CD4-positive, alpha-beta T cell (primary cell): ENCODE measurements around the gene CFL1. TPM values are rescaled to one million over a fixed set of nuclear protein-coding genes. Genes with fewer than 3 reads are reported as not detected.
"Not testable (repeated sequence)": the region's sequence is repeated elsewhere in the genome, so short reads cannot be mapped to it uniquely, and the experiment has no call there.

Experiments
- ATAC-seq: fragments of 200-7000 bp; cut with Tn5 transposase; one replicate; pipeline ENCODE4 v1.10.0; 2022; ENCODE audit warnings: mild to moderate bottlenecking; ENCODE audit not compliant: poor library complexity
- CTCF ChIA-PET: fragments of 350-600 bp; sonication (Branson Sonifier 250); formaldehyde crosslinking; loops from one replicate; lab custom pipeline; 2021; ENCODE audit warnings: antibody characterized with exemption, inconsistent platforms; lab: Charles Lee
- POLR2A ChIA-PET: fragments of 350-600 bp; sonication (Branson Sonifier 250); formaldehyde crosslinking; loops from one replicate; lab custom pipeline; 2021; ENCODE audit warnings: antibody characterized with exemption, inconsistent platforms; lab: Charles Lee
- DNase-seq, 14 experiments: peaks; one replicate each; pipeline ENCODE4 v3.0.0-alpha.2; 2013 to 2020; ENCODE audit warnings: mixed read lengths in 2 of 14
- H3K27ac ChIP-seq, 2 donors: one replicate each; pipeline versions ENCODE4 v1.5.1 to v1.7.0; 2013; ENCODE audit warnings: low read length in 2 of 2, low read depth in 1 of 2, mild to moderate bottlenecking in 1 of 2
- H3K27me3 ChIP-seq, 2 experiments: 1 replicate in 1 of 2; 2 replicates in 1 of 2; pipeline versions ENCODE4 v1.6.1 to v1.7.0; 2013; ENCODE audit warnings: low read length in 2 of 2, control low read depth in 1 of 2, mild to moderate bottlenecking in 1 of 2, moderate library complexity in 1 of 2; ENCODE audit not compliant: insufficient read depth in 2 of 2, control insufficient read depth in 1 of 2
- H3K36me3 ChIP-seq: one replicate; pipeline ENCODE4 v1.6.1; 2013; ENCODE audit warnings: low read length, control low read depth; ENCODE audit not compliant: insufficient read depth
- H3K4me1 ChIP-seq: one replicate; pipeline ENCODE4 v1.6.1; 2013; ENCODE audit warnings: low read length, control low read depth; ENCODE audit not compliant: insufficient read depth
- H3K4me3 ChIP-seq: one replicate; pipeline ENCODE4 v1.5.1; 2013; ENCODE audit warnings: mild to moderate bottlenecking, low read length, moderate library complexity
- H3K9me3 ChIP-seq, 2 experiments: 1 replicate in 1 of 2; 2 replicates in 1 of 2; pipeline versions ENCODE4 v1.6.1 to v1.7.0; 2013; ENCODE audit warnings: low read length in 2 of 2, mild to moderate bottlenecking in 2 of 2, control low read depth in 1 of 2, moderate library complexity in 1 of 2; ENCODE audit not compliant: control insufficient read depth in 1 of 2, insufficient read depth in 1 of 2
- H3K27ac Mint-ChIP-seq: one replicate; pipeline ENCODE4 v1.8.0; 2020; ENCODE audit warnings: mixed read lengths
- H3K27me3 Mint-ChIP-seq: one replicate; pipeline ENCODE4 v1.8.0; 2021; ENCODE audit warnings: mixed read lengths
- H3K36me3 Mint-ChIP-seq: one replicate; pipeline ENCODE4 v1.8.0; 2021; ENCODE audit warnings: low read depth, mixed read lengths
- H3K4me1 Mint-ChIP-seq: one replicate; pipeline ENCODE4 v1.8.0; 2021; ENCODE audit warnings: low read depth, mixed read lengths
- H3K4me3 Mint-ChIP-seq: one replicate; pipeline ENCODE4 v1.8.0; 2020; ENCODE audit warnings: mild to moderate bottlenecking, mixed read lengths
- H3K9me3 Mint-ChIP-seq: one replicate; pipeline ENCODE4 v1.8.0; 2020; ENCODE audit warnings: mixed read lengths
- CTCF ChIP-seq: fragments of 200-600 bp; IDR thresholded peaks from one replicate; pipeline ENCODE4 v1.8.0; 2022; ENCODE audit warnings: antibody characterized with exemption, mild to moderate bottlenecking
- intact Hi-C, 2 experiments: fragments of 100-400 bp; cut with DNase I in 1 of 2; cut with micrococcal nuclease in 1 of 2; formaldehyde crosslinking; loops; one replicate each; pipeline versions ENCODE4 v1.15.1 to v1.9.0; 2023 to 2025; cut with DNase I, micrococcal nuclease
- total RNA-seq, 174 experiments: library from RNA in 2 of 174; stranded (reverse) in 2 of 174; gene quantifications; one replicate each; pipeline ENCODE4 v1.2.3 and lab custom pipeline; 2021 to 2026

Gene CFL1
- total RNA-seq, 2 experiments from 2014 or later = 322 to 331 TPM

- no peaks in the 10 kb centered on the region for H3K36me3 Mint-ChIP-seq
- H3K27ac Mint-ChIP-seq = no peak overlapping the region
- Histone ChIP-seq H3K4me1 (no peaks in the 10 kb centered on the region), H3K27me3 (no peaks in the 10 kb centered on the region), H3K27ac (no peak overlapping the region), H3K4me3 (no peak overlapping the region), H3K9me3 (no peaks in the 10 kb centered on the region), H3K36me3 (no peaks in the 10 kb centered on the region)
- H3K9me3 Mint-ChIP-seq = no peaks in the 10 kb centered on the region
- intact Hi-C loops = no loop called here
- TF ChIP-seq CTCF = no peak
- DNase-seq (no peak), ATAC-seq (no peak)
- no peaks in the 10 kb centered on the region for H3K27me3 Mint-ChIP-seq
- H3K4me3 Mint-ChIP-seq = no peak overlapping the region
- no peaks in the 10 kb centered on the region for H3K4me1 Mint-ChIP-seq
- ChIA-PET POLR2A (no interaction called here), CTCF (no interaction called here)
These were observed 15.8 kb downstream of the CFL1 start for GRCh38 chr11:65842144-65842543.

DNA sequence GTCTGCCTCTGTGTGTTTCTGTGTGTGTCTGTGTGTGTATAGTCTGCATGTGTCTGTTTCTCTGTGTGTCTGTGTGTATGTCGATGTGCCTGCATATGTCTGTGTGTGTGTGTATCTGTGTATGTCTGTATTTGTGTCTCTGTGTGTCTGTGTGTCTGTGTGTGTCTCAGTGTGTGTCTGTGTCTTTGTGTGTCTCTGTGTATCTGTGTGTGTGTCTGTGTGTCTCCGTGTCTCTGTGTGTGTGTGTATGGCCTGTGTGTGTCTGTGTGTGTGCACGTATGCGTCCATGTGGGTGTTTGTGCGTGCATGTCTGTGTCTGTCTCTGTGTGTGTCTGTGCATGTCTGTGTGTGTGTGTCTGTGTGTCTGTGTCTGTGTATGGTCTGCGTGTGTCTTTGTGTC lies 23.8 kb downstream of the CFL1 start:
- Histone ChIP-seq H3K9me3 (no peaks in the 10 kb centered on the region), H3K4me3 (peak overlapping the region; percentile 76), H3K27ac (no peak overlapping the region), H3K36me3 (no peaks in the 10 kb centered on the region), H3K27me3 (no peaks in the 10 kb centered on the region), H3K4me1 (peaks cover 24% of the 10 kb centered on the region)
- ATAC-seq (peak; percentile 8), DNase-seq (peak in 1 of 14 experiments; percentile 13)
- H3K4me3 Mint-ChIP-seq = no peak overlapping the region
- POLR2A ChIA-PET = interaction anchor here (0.9 to 2.2 kb wide), 7 partner anchors 16 to 122 kb away, joined by 3 to 20 read pairs (median 8); partner anchors contain the start of genes CCDC85B, FIBP, KAT5 and MUS81
- no peaks in the 10 kb centered on the region for H3K36me3 Mint-ChIP-seq
- no peak for TF ChIP-seq CTCF
- peaks cover 6% of the 10 kb centered on the region for H3K4me1 Mint-ChIP-seq
- no peaks in the 10 kb centered on the region for H3K9me3 Mint-ChIP-seq
- no peaks in the 10 kb centered on the region for H3K27me3 Mint-ChIP-seq
- H3K27ac Mint-ChIP-seq = no peak overlapping the region
- intact Hi-C loops = no loop called here
- CTCF ChIA-PET = interaction anchor here (1.3 to 2.7 kb wide), 5 partner anchors 16 to 122 kb away, joined by 3 to 12 read pairs (median 4); partner anchors contain the start of genes CCDC85B, KAT5 and MUS81

GRCh38 chr11:65833297-65834030 lies 24.5 kb downstream of the CFL1 start, which contains the start of gene SNX32:
TSS of gene SNX32 (plus strand) at chr11:65833963. CDS start at chr11:65834066, 103 bp downstream.
- CTCF ChIA-PET = interaction anchor here (1.3 to 2.7 kb wide), 7 partner anchors 15 to 128 kb away, joined by 3 to 12 read pairs (median 4); partner anchors contain the start of genes CCDC85B, KAT5 and MUS81
- ATAC-seq = peak; percentile 100
- H3K36me3 ChIP-seq = no peaks in the 10 kb centered on the region
- H3K4me1 Mint-ChIP-seq = peaks cover 6% of the 10 kb centered on the region
- no peak within 1 kb of the TSS for H3K27ac Mint-ChIP-seq
- DNase-seq = peak; percentile 88 to 97 (median 93)
- H3K36me3 Mint-ChIP-seq = no peaks in the 10 kb centered on the region
- H3K4me3 Mint-ChIP-seq = no peak within 1 kb of the TSS
- H3K27me3 ChIP-seq = no peaks in the 10 kb centered on the region
- H3K9me3 ChIP-seq = no peaks in the 10 kb centered on the region
- H3K4me3 ChIP-seq = peak within 1 kb of the TSS; percentile 76
- POLR2A ChIA-PET = interaction anchor here (0.9 to 2.2 kb wide), 10 partner anchors 17 to 219 kb away, joined by 3 to 20 read pairs (median 6); partner anchors contain the start of genes CCDC85B, FIBP, KAT5 and MUS81
- TF ChIP-seq CTCF = no peak
- intact Hi-C loops = loop anchor here in 1 of 2 experiments (2.0 kb wide), 1 partner anchor 23 kb away; no protein-coding TSS in a partner anchor
- H3K9me3 Mint-ChIP-seq = no peaks in the 10 kb centered on the region
- peak within 1 kb of the TSS; percentile 18 to 31 for H3K27ac ChIP-seq
- H3K4me1 ChIP-seq = peaks cover 24% of the 10 kb centered on the region
- no peaks in the 10 kb centered on the region for H3K27me3 Mint-ChIP-seq

- not testable (repeated sequence) for H3K36me3 Mint-ChIP-seq, H3K27me3 ChIP-seq, H3K27ac ChIP-seq, DNase-seq, H3K4me3 ChIP-seq, H3K36me3 ChIP-seq, H3K9me3 Mint-ChIP-seq, ATAC-seq, H3K9me3 ChIP-seq, H3K4me1 Mint-ChIP-seq, H3K27me3 Mint-ChIP-seq, H3K27ac Mint-ChIP-seq
- ChIA-PET POLR2A (interaction anchor here (1.2 to 2.2 kb wide), 7 partner anchors 18 to 120 kb away, joined by 5 to 20 read pairs (median 9); partner anchors contain the start of genes CCDC85B, CFL1, FIBP and KAT5), CTCF (interaction anchor here (1.4 to 2.7 kb wide), 3 partner anchors 14 to 126 kb away, joined by 3 to 12 read pairs (median 8); partner anchors contain the start of gene KAT5)
- peak overlapping the region; percentile 60 for H3K4me3 Mint-ChIP-seq
- intact Hi-C loops = loop anchor here in 1 of 2 experiments (2.0 kb wide), 1 partner anchor 25 kb away; no protein-coding TSS in a partner anchor
- peaks cover 24% of the 10 kb centered on the region for H3K4me1 ChIP-seq
These were observed 25.7 kb downstream of the CFL1 start for GRCh38 chr11:65832231-65832630.
